Psoas muscle (tissue), 8 donors: ENCODE measurements around the gene FLII. TPM values are rescaled to one million over a fixed set of nuclear protein-coding genes. Genes with fewer than 3 reads are reported as not detected.

Source experiments
- ATAC-seq, 4 donors: fragments of 200-7000 bp; cut with Tn5 transposase; one replicate each; pipeline ENCODE4 v1.9.1; 2020; ENCODE audit warnings: moderate library complexity in 3 of 4, mild to moderate bottlenecking in 2 of 4
- DNase-seq, 2 donors: peaks; one replicate each; pipeline ENCODE4 v3.0.0-alpha.2; 2020
- H3K27ac ChIP-seq: fragments of 200-600 bp; one replicate; pipeline ENCODE4 v1.8.0; 2022
- H3K27me3 ChIP-seq, 3 donors: fragments of 200-600 bp in 1 of 3; one replicate each; pipeline versions ENCODE4 v1.6.1 to v1.8.0; 2013 to 2022; ENCODE audit warnings: low read length in 2 of 3, mild to moderate bottlenecking in 2 of 3, moderate library complexity in 1 of 3; ENCODE audit not compliant: insufficient read depth in 3 of 3
- H3K36me3 ChIP-seq, 2 donors: fragments of 200-600 bp in 1 of 2; one replicate each; pipeline versions ENCODE4 v1.6.1 to v1.8.0; 2013 to 2022; ENCODE audit warnings: low read depth in 1 of 2, mild to moderate bottlenecking in 1 of 2, moderate library complexity in 1 of 2; ENCODE audit not compliant: insufficient read depth in 1 of 2
- H3K4me1 ChIP-seq: fragments of 200-600 bp; one replicate; pipeline ENCODE4 v1.8.0; 2022
- H3K4me3 ChIP-seq: fragments of 200-600 bp; one replicate; pipeline ENCODE4 v1.8.0; 2022; ENCODE audit warnings: mild to moderate bottlenecking
- H3K9me3 ChIP-seq: fragments of 200-600 bp; one replicate; pipeline ENCODE4 v1.8.0; 2022
- CTCF ChIP-seq: fragments of 200-600 bp; IDR thresholded peaks from one replicate; pipeline ENCODE4 v1.8.0; 2022; ENCODE audit warnings: antibody characterized with exemption
- WGBS, 3 donors: extraction: QIAGEN DNeasy Blood & Tissue Kit; methylation state at CpG; one replicate each; pipeline versions ENCODE4 v1.1.6 to v1.1.7; 2013; 5-methylcytosine and 5-hydroxymethylcytosine counted together
- intact Hi-C, 2 donors: fragments of 100-400 bp; cut with DNase I; formaldehyde crosslinking; loops; one replicate each; pipeline versions ENCODE4 v1.11.0 to v1.14.2; 2022
- polyA plus RNA-seq, 3 donors: library from polyadenylated mRNA; stranded (reverse); fragments of 200-250 nt; gene quantifications; one replicate each; pipeline ENCODE4 v1.2.3, GENCODE V29; 2013
- total RNA-seq, 4 donors: library from RNA; stranded (reverse); fragmentation: NEBNext Ultra II Directional in 2 of 4; extraction: Animal tissue kit (Norgen Biotek cat#: 25700) in 2 of 4; gene quantifications; one replicate each; pipeline versions ENCODE4 v1.2.1 to v1.2.4, GENCODE V29; 2021 to 2023
- donor health status: healthy with polysubstance abuse.
- donor health status: DM: no; HTN: no; CAD: no; lungs with moderate emphysema.
- donor health status: Bipolar disorder and iron deficiency.
- donor health status: healthy.
- donor health status: DM: yes; HTN: yes; CAD: no.
- donor health status: DM: no; HTN: no; CAD: no.
- donor health status: DM: no; HTN: no; CAD: no.
- donor health status: DM: yes; HTN: yes; CAD: no.

Gene FLII
- total and polyA plus RNA-seq, 7 donors: 379 to 816 (median 517) TPM

GRCh38 chr17:18230288-18231141, 28.0 kb downstream of the FLII start:
- TF ChIP-seq CTCF: no peak
- peaks cover 6% of the 10 kb centered on the region for H3K4me1 ChIP-seq
- H3K9me3 ChIP-seq: no peaks in the 10 kb centered on the region
- no peaks in the 10 kb centered on the region for H3K27me3 ChIP-seq
- intact Hi-C loops: no loop called here
- peaks cover 0 to 25% of the 10 kb centered on the region in 2 donors for H3K36me3 ChIP-seq
- ATAC-seq (no peak), DNase-seq (no peak)
- no peak overlapping the region for H3K4me3 ChIP-seq
- 69 to 82% (median 74%) methylated on average over 13 to 14 of the region's 14 CpGs for WGBS, 3 donors
- no peak overlapping the region for H3K27ac ChIP-seq

- H3K27me3 ChIP-seq: no peaks in the 10 kb centered on the region
- TF ChIP-seq CTCF: no peak
- 81 to 89% (median 87%) methylated on average over 7 of the region's 7 CpGs for WGBS, 3 donors
- ATAC-seq: no peak
- no peaks in the 10 kb centered on the region for H3K9me3 ChIP-seq
- no peak overlapping the region for H3K27ac ChIP-seq
- intact Hi-C loops: loop anchor here in 1 of 2 donors (5.0 kb wide), 1 partner anchor 83 kb away; the partner anchor contains the start of gene TOP3A
- no peak overlapping the region for H3K4me3 ChIP-seq
- H3K36me3 ChIP-seq: peaks cover 0 to 17% of the 10 kb centered on the region in 2 donors
- H3K4me1 ChIP-seq: peaks cover 9% of the 10 kb centered on the region
- DNase-seq: no peak
Observed at GRCh38 chr17:18229771-18230170, 28.8 kb downstream of the FLII start.

GRCh38 chr17:18229254-18229653, 29.3 kb downstream of the FLII start:
- intact Hi-C loops: loop anchor here in 1 of 2 donors (5.0 kb wide), 1 partner anchor 83 kb away; the partner anchor contains the start of gene TOP3A
- TF ChIP-seq CTCF: no peak
- Histone ChIP-seq H3K4me3 (no peak overlapping the region), H3K9me3 (no peaks in the 10 kb centered on the region), H3K36me3 (peaks cover 0 to 12% of the 10 kb centered on the region in 2 donors), H3K27me3 (no peaks in the 10 kb centered on the region), H3K27ac (no peak overlapping the region), H3K4me1 (peaks cover 11% of the 10 kb centered on the region)
- WGBS, 3 donors: 77 to 83% (median 81%) methylated on average over 4 of the region's 4 CpGs
- no peak for DNase-seq
- ATAC-seq: no peak

- ATAC-seq (no peak), DNase-seq (no peak)
- H3K9me3 ChIP-seq: no peaks in the 10 kb centered on the region
- no peak for TF ChIP-seq CTCF
- H3K4me1 ChIP-seq: peaks cover 11% of the 10 kb centered on the region
- H3K4me3 ChIP-seq: no peak overlapping the region
- peaks cover 0 to 2% of the 10 kb centered on the region in 2 donors for H3K36me3 ChIP-seq
- H3K27me3 ChIP-seq: no peaks in the 10 kb centered on the region
- intact Hi-C loops: loop anchor here in 1 of 2 donors (5.0 kb wide), 1 partner anchor 84 kb away; the partner anchor contains the start of gene TOP3A
- H3K27ac ChIP-seq: no peak overlapping the region
- WGBS, 3 donors: 91 to 94% (median 92%) methylated on average over 10 of the region's 10 CpGs
Observed at GRCh38 chr17:18228176-18228682, 30.3 kb downstream of the FLII start.
